Tibial nerve (tissue), 4 donors: ENCODE data around the gene MYCBPAP.

ENCODE experiments used
- CTCF ChIP-seq, 5 experiments: fragments of 200-600 bp in 3 of 5; fragments of 450-650 bp in 2 of 5; sonication (generic) in 3 of 5; IDR thresholded peaks; one replicate each; pipeline ENCODE4 v1.5.1; 2016 to 2019; ENCODE audit warnings: antibody characterized with exemption in 5 of 5, mild to moderate bottlenecking in 3 of 5, moderate library complexity in 2 of 5
- EP300 ChIP-seq, 2 donors: sonication (generic); formaldehyde crosslinking; IDR thresholded peaks; one replicate each; pipeline ENCODE4 v1.6.1; 2017; ENCODE audit warnings: antibody characterized with exemption in 2 of 2, mild to moderate bottlenecking in 1 of 2
- POLR2A ChIP-seq, 2 donors: fragments of 450-650 bp; IDR thresholded peaks; one replicate each; pipeline ENCODE4 v1.6.1; 2017; ENCODE audit warnings: antibody characterized with exemption in 2 of 2, mild to moderate bottlenecking in 2 of 2, moderate library complexity in 2 of 2

GRCh38 chr17:50519141-50519834, 11.0 kb downstream of the MYCBPAP start:
- TF ChIP-seq CTCF (IDR thresholded peaks at IDR 0.05): no peak
- no peak for TF ChIP-seq POLR2A (IDR thresholded peaks at IDR 0.05)
- no peak for TF ChIP-seq EP300 (IDR thresholded peaks at IDR 0.05)
